ENCODE results near the gene SDCCAG8. TPM values are rescaled to one million over a fixed set of nuclear protein-coding genes. Genes with fewer than 3 reads are reported as not detected.

The SDCCAG8 gene
- total RNA-seq, 3 donors from 2014 or later (not counting 1 experiment from before 2014, with no cell fraction given) = 17.8 to 28.3 (median 21.2) TPM

DNA sequence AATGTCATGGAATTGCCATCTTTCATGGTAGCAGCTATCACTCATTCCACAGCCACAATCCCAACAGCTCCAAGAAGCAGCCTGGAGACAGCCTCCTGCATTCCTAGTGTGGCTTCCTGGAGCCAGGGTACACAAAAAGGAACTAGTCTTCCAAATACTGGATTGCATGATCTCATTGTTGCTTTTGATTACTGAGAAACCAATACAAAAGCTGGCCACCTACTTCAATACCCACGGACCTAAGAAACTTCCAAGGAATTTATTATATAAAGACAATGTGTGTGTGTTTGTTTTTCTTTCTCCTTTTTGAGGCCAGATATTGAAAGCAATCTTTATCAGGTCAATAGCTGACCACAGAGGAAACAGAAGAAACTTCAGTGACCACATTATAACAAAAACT, 26.3 kb upstream of the SDCCAG8 start:
- Histone ChIP-seq H3K36me3 (ENCODE audit: control insufficient read depth, insufficient read depth, low read length) (no peaks in the 10 kb centered on the region), H3K27ac (ENCODE audit: low read length) (no peak overlapping the region), H3K27me3 (ENCODE audit: control insufficient read depth, insufficient read depth, low read length) (no peaks in the 10 kb centered on the region), H3K4me1 (ENCODE audit: control insufficient read depth, insufficient read depth, low read length) (peaks cover 5% of the 10 kb centered on the region), H3K4me3 (ENCODE audit: low read length) (no peak overlapping the region), H3K9me3 (ENCODE audit: control insufficient read depth, insufficient read depth, low read length) (peaks cover 6% of the 10 kb centered on the region)
- Mint-ChIP-seq H3K27me3 (ENCODE audit: low read depth in 2 of 2) (no peaks in the 10 kb centered on the region), H3K4me1 (peaks cover 9 to 11% of the 10 kb centered on the region in 2 donors), H3K4me3 (no peak overlapping the region), H3K9me3 (peaks cover 9 to 12% of the 10 kb centered on the region in 2 donors), H3K27ac (no peak overlapping the region), H3K36me3 (peaks cover 34% of the 10 kb centered on the region)
- DNase-seq (no peak), ATAC-seq (no peak)
- no CpG with 5 or more reads among the region's 1 CpG for WGBS (ENCODE audit: insufficient coverage)
- TF ChIP-seq, protein P1, sequence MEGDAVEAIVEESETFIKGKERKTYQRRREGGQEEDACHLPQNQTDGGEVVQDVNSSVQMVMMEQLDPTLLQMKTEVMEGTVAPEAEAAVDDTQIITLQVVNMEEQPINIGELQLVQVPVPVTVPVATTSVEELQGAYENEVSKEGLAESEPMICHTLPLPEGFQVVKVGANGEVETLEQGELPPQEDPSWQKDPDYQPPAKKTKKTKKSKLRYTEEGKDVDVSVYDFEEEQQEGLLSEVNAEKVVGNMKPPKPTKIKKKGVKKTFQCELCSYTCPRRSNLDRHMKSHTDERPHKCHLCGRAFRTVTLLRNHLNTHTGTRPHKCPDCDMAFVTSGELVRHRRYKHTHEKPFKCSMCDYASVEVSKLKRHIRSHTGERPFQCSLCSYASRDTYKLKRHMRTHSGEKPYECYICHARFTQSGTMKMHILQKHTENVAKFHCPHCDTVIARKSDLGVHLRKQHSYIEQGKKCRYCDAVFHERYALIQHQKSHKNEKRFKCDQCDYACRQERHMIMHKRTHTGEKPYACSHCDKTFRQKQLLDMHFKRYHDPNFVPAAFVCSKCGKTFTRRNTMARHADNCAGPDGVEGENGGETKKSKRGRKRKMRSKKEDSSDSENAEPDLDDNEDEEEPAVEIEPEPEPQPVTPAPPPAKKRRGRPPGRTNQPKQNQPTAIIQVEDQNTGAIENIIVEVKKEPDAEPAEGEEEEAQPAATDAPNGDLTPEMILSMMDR (IDR thresholded peaks at IDR 0.05) = no peak
- intact Hi-C loops (cut with micrococcal nuclease) = no loop called here

DNA sequence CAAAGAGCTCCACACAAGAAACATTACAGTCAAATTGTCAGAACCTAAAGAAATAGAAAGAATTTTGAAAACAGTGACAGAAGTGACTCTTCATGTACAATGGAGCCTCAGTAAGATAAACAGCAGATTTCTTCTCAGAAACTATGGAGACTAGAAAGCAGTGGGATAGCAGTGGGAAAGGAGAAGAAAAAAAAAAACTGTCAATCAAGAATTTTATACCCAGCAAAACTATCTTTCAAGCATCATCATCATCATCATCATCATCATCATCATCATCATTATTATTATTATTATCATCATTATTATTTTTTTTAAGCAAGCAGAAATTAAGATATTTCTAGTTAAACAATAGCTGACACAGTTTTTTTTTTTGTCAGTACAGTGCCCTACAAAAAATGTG, 24.9 kb upstream of the SDCCAG8 start:
- peaks cover 6% of the 10 kb centered on the region for H3K9me3 ChIP-seq (ENCODE audit: control insufficient read depth, insufficient read depth, low read length)
- H3K36me3 Mint-ChIP-seq = peaks cover 34% of the 10 kb centered on the region
- H3K4me3 Mint-ChIP-seq = no peak overlapping the region
- H3K4me1 Mint-ChIP-seq = peaks cover 9 to 11% of the 10 kb centered on the region in 2 donors
- H3K4me1 ChIP-seq (ENCODE audit: control insufficient read depth, insufficient read depth, low read length) = peaks cover 5% of the 10 kb centered on the region
- intact Hi-C loops (cut with micrococcal nuclease) = no loop called here
- H3K27me3 ChIP-seq (ENCODE audit: control insufficient read depth, insufficient read depth, low read length) = no peaks in the 10 kb centered on the region
- H3K36me3 ChIP-seq (ENCODE audit: control insufficient read depth, insufficient read depth, low read length) = no peaks in the 10 kb centered on the region
- no peak overlapping the region for H3K4me3 ChIP-seq (ENCODE audit: low read length)
- peaks cover 9 to 12% of the 10 kb centered on the region in 2 donors for H3K9me3 Mint-ChIP-seq
- no peaks in the 10 kb centered on the region for H3K27me3 Mint-ChIP-seq (ENCODE audit: low read depth in 2 of 2)
- DNase-seq (no peak), ATAC-seq (peak in 1 of 3 donors; percentile 38)
- TF ChIP-seq, protein P1 (IDR thresholded peaks at IDR 0.05) = no peak
- no peak overlapping the region for H3K27ac ChIP-seq (ENCODE audit: low read length)
- no peak overlapping the region for H3K27ac Mint-ChIP-seq

GRCh38 chr1:243233908-243234307, 21.9 kb upstream of the SDCCAG8 start:
- no peak for ATAC-seq
- H3K27me3 ChIP-seq (ENCODE audit: control insufficient read depth, insufficient read depth, low read length) = no peaks in the 10 kb centered on the region
- Mint-ChIP-seq H3K4me1 (peaks cover 5 to 10% of the 10 kb centered on the region in 2 donors), H3K27ac (no peak overlapping the region), H3K4me3 (no peak overlapping the region), H3K27me3 (ENCODE audit: low read depth in 2 of 2) (no peaks in the 10 kb centered on the region), H3K36me3 (peaks cover 34% of the 10 kb centered on the region), H3K9me3 (peaks cover 9 to 12% of the 10 kb centered on the region in 2 donors)
- WGBS (ENCODE audit: insufficient coverage) = 80% methylated on average over 1 of the region's 2 CpGs
- DNase-seq = no peak
- peaks cover 5% of the 10 kb centered on the region for H3K4me1 ChIP-seq (ENCODE audit: control insufficient read depth, insufficient read depth, low read length)
- no peak overlapping the region for H3K27ac ChIP-seq (ENCODE audit: low read length)
- no peaks in the 10 kb centered on the region for H3K36me3 ChIP-seq (ENCODE audit: control insufficient read depth, insufficient read depth, low read length)
- peaks cover 6% of the 10 kb centered on the region for H3K9me3 ChIP-seq (ENCODE audit: control insufficient read depth, insufficient read depth, low read length)
- intact Hi-C loops (cut with micrococcal nuclease) = no loop called here
- no peak overlapping the region for H3K4me3 ChIP-seq (ENCODE audit: low read length)
- TF ChIP-seq, protein P1 (IDR thresholded peaks at IDR 0.05) = no peak

DNA sequence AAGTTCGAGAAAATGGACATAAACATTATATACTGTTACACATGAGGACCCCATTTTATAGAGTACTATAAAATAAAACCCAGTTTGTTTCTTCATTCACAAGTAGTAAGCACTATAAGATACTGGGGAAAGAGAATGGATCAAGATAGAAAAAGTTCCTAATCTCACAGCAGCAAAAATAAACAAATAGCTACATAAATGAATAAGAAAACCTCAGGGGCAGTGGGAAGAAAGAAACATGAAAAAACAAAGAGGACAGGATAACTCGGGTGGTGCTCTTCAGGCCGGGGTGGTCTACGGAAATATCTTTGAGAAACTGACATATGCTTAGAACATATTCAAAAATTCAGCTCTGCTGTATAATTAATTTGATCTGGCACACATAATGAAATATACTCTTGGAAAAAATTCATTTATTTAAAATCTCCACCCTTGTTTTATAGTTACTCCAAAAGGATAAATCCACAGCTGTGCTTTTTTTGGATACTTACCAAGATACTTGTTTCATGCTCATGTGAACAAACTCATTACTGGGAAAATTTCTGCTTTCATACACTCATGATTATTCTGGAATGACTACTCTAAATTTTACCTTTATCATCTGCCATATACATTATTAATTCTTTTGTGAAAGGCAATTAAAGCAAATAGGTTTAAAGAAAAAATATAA, 20.7 kb upstream of the SDCCAG8 start:
- Histone ChIP-seq H3K4me1 (ENCODE audit: control insufficient read depth, insufficient read depth, low read length) (peaks cover under 1% of the 10 kb centered on the region), H3K27ac (ENCODE audit: low read length) (no peak overlapping the region), H3K36me3 (ENCODE audit: control insufficient read depth, insufficient read depth, low read length) (no peaks in the 10 kb centered on the region), H3K27me3 (ENCODE audit: control insufficient read depth, insufficient read depth, low read length) (no peaks in the 10 kb centered on the region), H3K4me3 (ENCODE audit: low read length) (no peak overlapping the region), H3K9me3 (ENCODE audit: control insufficient read depth, insufficient read depth, low read length) (peaks cover 6% of the 10 kb centered on the region)
- H3K27me3 Mint-ChIP-seq (ENCODE audit: low read depth in 2 of 2) = no peaks in the 10 kb centered on the region
- no peaks in the 10 kb centered on the region for H3K4me1 Mint-ChIP-seq
- no peak for ATAC-seq
- H3K4me3 Mint-ChIP-seq = no peak overlapping the region
- WGBS (ENCODE audit: insufficient coverage) = 100% methylated on average over 3 of the region's 4 CpGs
- DNase-seq = no peak
- peaks cover 27% of the 10 kb centered on the region for H3K36me3 Mint-ChIP-seq
- no peak overlapping the region for H3K27ac Mint-ChIP-seq
- intact Hi-C loops (cut with micrococcal nuclease) = no loop called here
- TF ChIP-seq, protein P1 (IDR thresholded peaks at IDR 0.05) = no peak
- H3K9me3 Mint-ChIP-seq = peaks cover 9 to 12% of the 10 kb centered on the region in 2 donors

Measured in natural killer cell (primary cell).